ENCODE results near the gene PROB1.

PROB1 gene

GRCh38 chr5:139341187-139341688 lies 53.7 kb downstream of the PROB1 start:
- H3K27me3 ChIP-seq (ENCODE audit: control insufficient read depth in 3 of 3, insufficient read depth in 3 of 3, low read depth in 1 of 3, low read length in 3 of 3): no peaks in the 10 kb centered on the region
- peak overlapping the region; percentile 56 for H3K9ac ChIP-seq (ENCODE audit: low read depth, low read length, poor library complexity)
- H2AFZ ChIP-seq (ENCODE audit: low read length): peak overlapping the region; percentile 66
- no peak overlapping the region for H3K27ac ChIP-seq (replicated peaks; ENCODE audit: low read length)
- no peak for DNase-seq (ENCODE audit: low spot score)
- H4K91ac ChIP-seq (ENCODE audit: low read depth, low read length, poor library complexity): no peak overlapping the region
- H2BK120ac ChIP-seq (ENCODE audit: low read depth, low read length): no peak overlapping the region
- peaks cover 0 to 11% of the 10 kb centered on the region in 2 donors for H3K9me3 ChIP-seq (replicated peaks in 1 of 2; ENCODE audit: control insufficient read depth in 2 of 2, insufficient read depth in 1 of 2, low read depth in 1 of 2, low read length in 2 of 2)
- H3K4ac ChIP-seq (ENCODE audit: low read length): no peak overlapping the region
- H2BK5ac ChIP-seq (ENCODE audit: low read length): no peak overlapping the region
- peak overlapping the region; percentile 45 for H3K4me2 ChIP-seq (ENCODE audit: insufficient read depth, low read length, poor library complexity, severe bottlenecking)
- H2AK5ac ChIP-seq (ENCODE audit: low read depth, low read length): no peak overlapping the region
- peak overlapping the region; percentile 67 to 94 for H3K4me3 ChIP-seq (ENCODE audit: low read length in 2 of 2)
- H3K18ac ChIP-seq (ENCODE audit: low read length): no peak overlapping the region
- peaks cover 1 to 8% of the 10 kb centered on the region in 2 donors for H3K4me1 ChIP-seq (ENCODE audit: control insufficient read depth in 2 of 2, insufficient read depth in 1 of 2, low read depth in 1 of 2, low read length in 2 of 2)
- H3K23ac ChIP-seq (ENCODE audit: low read depth, low read length, poor library complexity): peak overlapping the region; percentile 97
- no peak overlapping the region for H2BK12ac ChIP-seq (ENCODE audit: low read length)
- no peak overlapping the region for H3K14ac ChIP-seq (ENCODE audit: low read length)
- H4K8ac ChIP-seq (ENCODE audit: low read depth, low read length): no peak overlapping the region
- no peaks in the 10 kb centered on the region for H3K79me1 ChIP-seq (ENCODE audit: low read depth, low read length)
- WGBS, 2 donors (ENCODE audit: extremely low coverage in 2 of 2, insufficient read length in 2 of 2, insufficient replicate concordance in 1 of 2): no CpG with 5 or more reads among the region's 17 CpGs
- H3K36me3 ChIP-seq (replicated peaks in 1 of 2; ENCODE audit: control insufficient read depth in 2 of 2, insufficient read depth in 2 of 2, low read length in 2 of 2): peaks cover 5 to 28% of the 10 kb centered on the region in 2 donors
- no peak overlapping the region for H2BK15ac ChIP-seq (ENCODE audit: low read length)
